DOHH2 (cell line): ENCODE results near the gene FOSL1.

Experiments used
- CTCF ChIP-seq: fragments of 200-600 bp; sonication (generic); IDR thresholded peaks from one replicate; pipeline ENCODE4 v1.5.1; 2014; ENCODE audit warnings: antibody characterized with exemption, mild to moderate bottlenecking, low read depth, low read length; ENCODE audit not compliant: poor library complexity, severe bottlenecking
- EZH2phosphoT487 ChIP-seq: fragments of 200-600 bp; sonication (generic); IDR thresholded peaks from 2 replicates; pipeline ENCODE4 v1.6.1; 2017; ENCODE audit warnings: borderline replicate concordance, mild to moderate bottlenecking, antibody characterized with exemption, low read length, moderate library complexity, mixed read lengths

- TF ChIP-seq EZH2phosphoT487 (no peak), CTCF (no peak)
Measured at GRCh38 chr11:65903068-65903481, 2.9 kb upstream of the FOSL1 start.
